IPS DF 4.7 (cell line): ENCODE results near the gene MAP2K5.

ENCODE experiments used
- DNase-seq: peaks from one replicate; pipeline ENCODE4 v3.0.0-alpha.2; 2013; ENCODE audit warnings: low spot score; ENCODE audit errors: extremely low read depth

MAP2K5 gene

DNA sequence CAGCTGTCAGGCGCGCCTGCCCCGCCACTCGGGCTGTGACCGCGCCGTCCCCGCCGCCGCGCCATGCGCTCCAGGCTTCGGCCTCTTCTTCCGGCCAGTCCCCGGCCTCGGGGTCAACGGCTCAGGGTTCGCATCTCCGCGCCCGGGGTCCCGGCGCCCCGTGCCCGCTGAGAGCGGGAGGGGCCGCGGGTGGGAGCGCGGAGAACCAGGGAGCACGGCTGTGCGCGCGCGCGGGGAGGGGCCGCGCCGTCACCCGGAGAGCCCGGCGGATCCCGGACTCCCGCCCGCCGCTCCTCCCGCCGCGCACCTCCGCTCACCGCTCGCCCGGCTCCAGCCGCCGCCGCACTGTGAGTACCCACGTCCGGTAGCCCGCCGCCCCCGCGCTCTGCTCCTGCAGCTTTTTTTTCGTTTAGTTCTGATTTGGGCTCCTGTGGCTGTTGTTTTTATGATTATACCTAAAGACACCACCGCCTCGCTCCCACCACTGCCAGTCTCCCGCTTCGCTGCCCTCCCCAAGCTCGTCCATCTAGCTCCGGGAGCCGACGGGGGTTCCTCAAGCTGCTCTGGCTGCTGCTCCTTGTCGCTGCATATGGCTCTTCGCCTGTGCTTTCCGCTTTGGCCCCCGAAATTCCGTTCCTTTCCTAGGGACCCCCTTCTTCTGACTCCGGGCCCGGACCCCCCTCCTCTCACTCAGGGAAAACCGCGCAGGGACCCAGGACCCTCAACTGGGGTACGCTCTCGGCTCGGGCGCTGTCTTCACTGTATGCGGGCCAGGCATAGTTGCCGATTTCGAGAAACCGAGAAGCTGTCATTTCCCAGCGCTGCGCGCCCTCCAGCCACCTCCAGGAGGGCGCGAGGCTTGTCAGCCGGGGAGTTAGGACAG, 281.1 kb downstream of the MAP2K5 start:
- no peak for DNase-seq

DNA sequence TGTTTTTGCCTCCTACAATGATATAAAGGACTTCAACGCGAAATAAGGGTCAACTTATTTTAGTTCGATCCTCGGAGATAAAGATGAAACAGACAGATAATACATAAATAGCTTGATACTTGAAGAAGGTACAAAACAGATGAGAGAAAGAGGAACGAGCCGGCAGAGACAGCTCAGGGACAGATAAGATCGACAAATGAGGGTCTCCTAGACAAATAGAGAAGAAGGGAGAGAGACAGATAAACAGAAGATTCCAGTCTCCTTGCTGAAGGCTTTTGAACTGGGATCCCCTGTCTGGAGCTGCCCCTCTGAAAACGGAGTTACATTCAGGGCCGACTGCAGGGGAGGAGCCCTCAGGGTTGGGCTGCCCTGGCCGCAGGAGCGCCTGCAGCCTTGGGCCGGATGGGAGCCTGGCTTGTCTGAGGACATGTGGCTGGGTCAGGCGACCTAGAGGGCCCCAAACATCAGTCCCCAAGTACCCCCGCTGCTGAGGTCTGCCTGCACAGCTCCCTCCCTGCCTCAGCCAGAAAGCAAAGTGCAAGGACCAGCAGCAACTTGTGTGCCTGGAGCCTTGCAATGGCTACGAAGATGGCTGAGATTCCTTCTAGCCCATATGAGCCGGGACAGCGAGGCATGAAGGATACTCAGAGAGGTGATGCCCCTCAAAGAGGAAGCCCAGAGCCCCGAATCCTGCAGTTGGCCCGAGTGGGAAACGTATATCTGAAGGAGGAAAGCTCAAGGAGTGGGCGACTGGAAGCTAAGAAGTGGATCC, 281.9 kb downstream of the MAP2K5 start:
- no peak for DNase-seq

DNA sequence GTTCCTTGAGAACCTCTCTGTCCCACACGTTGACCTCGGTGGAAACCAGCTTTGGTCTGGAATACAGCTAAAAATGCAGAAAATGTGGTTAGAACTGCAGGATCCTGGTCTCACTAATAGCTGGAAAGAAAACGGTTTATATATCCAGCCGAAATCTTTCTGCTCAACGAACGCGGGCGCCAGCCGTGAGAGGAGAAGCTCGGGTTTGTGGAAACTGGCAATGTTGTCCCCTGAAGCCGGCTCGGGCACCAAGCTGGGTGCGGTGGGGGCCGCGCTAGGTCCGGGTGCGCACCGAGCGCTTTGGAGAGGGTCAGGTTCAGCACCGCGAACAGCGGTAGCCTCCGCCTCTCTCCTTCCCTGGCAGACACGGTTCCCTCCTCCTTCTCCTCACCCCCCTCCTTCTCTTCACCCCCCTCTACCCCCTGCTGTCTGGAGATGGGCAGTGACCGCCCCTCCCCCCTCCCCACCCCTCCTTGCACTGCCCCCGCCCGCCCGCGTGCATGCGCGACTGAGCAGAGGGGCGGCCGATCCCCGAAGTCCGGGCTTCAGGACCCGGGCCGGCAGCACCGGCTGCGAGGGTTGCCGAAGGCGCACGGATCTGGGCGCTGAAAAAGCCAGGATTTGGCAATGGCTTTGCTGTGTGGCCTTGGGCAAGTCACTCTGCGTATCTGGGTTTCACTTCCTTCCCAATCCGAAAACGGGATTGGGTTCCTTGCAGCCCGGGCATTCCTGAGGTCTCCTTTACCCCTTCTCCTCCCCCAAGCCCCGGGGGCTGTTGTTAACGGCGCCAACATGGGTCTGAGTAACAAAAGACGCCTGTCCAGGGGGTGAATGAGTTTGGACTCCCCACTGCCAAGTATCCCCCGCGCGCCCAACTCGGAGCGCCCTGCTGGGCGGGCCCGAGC, 282.7 kb downstream of the MAP2K5 start, which contains the start of gene SKOR1:
SKOR1 (plus strand) TSS at position 534 of the 905 bp plus-strand sequence; CDS start at position 628, 94 bp downstream.
- no peak for DNase-seq

DNA sequence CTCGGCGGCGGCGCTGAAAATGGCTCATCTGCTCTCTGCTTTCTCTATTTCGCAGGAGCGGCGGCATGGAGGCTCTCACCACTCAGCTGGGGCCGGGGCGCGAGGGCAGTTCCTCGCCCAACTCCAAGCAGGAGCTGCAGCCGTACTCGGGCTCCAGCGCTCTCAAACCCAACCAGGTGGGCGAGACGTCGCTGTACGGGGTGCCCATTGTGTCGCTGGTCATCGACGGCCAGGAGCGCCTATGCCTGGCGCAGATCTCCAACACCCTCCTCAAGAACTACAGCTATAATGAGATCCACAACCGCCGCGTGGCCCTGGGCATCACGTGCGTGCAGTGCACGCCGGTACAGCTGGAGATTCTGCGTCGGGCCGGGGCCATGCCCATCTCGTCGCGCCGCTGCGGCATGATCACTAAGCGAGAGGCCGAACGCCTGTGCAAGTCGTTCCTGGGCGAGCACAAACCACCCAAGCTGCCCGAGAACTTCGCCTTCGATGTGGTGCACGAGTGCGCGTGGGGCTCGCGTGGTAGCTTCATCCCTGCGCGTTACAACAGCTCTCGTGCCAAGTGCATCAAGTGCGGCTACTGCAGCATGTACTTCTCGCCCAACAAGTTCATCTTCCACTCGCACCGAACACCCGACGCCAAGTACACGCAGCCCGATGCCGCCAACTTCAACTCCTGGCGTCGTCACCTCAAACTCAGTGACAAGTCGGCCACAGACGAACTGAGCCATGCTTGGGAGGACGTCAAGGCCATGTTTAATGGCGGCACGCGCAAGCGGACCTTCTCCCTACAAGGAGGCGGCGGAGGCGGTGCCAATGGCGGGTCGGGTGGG, 283.6 kb downstream of the MAP2K5 start:
- DNase-seq = no peak

DNA sequence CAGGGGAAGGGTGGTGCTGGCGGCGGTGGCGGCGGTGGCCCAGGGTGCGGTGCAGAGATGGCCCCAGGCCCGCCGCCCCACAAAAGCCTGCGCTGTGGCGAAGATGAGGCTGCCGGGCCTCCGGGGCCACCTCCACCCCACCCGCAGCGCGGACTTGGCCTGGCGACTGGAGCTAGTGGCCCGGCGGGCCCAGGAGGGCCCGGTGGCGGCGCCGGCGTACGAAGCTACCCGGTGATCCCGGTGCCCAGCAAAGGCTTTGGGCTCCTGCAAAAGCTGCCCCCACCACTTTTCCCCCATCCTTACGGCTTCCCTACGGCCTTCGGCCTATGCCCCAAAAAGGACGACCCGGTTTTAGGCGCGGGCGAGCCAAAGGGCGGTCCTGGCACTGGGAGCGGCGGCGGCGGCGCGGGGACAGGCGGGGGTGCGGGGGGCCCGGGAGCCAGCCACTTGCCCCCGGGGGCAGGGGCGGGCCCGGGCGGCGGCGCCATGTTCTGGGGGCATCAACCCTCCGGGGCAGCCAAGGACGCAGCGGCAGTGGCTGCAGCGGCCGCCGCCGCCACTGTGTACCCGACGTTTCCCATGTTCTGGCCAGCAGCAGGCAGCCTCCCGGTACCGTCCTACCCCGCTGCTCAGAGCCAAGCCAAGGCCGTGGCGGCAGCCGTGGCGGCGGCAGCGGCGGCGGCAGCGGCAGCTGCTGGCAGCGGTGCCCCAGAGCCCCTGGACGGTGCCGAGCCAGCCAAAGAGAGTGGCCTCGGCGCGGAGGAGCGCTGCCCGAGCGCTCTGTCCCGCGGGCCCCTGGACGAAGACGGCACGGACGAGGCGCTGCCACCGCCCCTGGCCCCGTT, 284.4 kb downstream of the MAP2K5 start:
- DNase-seq = no peak

DNA sequence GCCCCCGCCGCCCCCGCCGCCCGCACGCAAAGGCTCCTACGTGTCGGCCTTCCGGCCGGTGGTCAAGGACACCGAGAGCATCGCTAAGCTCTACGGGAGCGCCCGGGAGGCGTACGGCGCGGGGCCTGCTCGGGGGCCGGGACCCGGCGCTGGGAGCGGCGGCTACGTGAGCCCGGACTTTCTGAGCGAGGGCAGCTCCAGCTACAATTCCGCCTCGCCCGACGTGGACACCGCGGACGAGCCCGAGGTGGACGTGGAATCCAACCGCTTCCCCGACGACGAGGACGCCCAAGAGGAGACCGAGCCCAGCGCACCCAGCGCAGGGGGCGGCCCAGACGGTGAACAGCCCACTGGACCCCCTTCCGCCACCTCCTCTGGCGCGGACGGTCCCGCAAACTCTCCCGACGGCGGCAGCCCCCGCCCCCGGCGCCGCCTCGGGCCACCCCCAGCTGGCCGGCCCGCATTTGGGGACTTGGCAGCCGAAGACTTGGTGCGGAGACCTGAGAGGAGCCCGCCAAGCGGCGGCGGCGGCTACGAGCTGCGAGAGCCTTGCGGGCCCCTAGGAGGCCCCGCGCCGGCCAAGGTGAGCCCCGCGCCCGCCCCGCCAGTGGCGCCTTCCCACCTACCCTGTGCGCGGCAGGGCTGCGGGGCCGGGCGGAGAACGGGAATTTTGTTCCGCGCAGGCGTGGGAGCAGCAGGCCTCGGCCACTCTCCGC, 285.2 kb downstream of the MAP2K5 start:
- no peak for DNase-seq

DNA sequence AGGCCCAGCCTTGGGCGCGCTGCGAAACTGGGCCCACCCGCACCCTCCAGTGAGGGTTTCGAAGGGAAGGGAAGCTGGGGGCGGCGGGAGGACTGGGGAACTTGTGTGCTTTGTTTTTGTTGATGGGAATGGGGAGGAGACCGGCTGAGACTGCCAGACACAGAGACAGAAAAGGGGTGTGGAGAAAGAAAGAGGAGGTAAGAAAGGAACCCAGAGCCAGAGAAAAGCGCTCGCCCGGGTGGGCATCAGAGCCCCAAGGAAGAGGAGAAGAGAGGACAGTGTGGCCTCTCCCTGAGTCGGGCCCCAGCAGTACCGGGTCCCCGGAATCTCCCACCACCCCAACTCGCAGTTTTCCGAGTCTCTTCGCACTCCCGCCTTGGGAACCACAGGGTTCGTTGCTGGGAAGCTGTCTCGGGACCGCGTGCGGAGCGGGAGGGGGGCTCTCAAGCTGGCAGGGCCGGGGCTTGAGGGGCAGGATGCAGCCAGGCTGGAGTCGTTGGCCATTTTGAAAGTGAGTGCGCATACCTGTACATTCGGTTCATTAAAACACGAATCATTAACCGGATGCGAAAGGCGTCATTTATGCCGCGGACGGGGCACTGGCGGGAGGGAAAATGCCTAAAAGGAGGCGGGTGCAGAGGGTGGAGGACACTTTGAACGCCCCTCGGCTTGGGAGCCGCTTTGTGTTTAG, 285.9 kb downstream of the MAP2K5 start:
- no peak for DNase-seq

DNA sequence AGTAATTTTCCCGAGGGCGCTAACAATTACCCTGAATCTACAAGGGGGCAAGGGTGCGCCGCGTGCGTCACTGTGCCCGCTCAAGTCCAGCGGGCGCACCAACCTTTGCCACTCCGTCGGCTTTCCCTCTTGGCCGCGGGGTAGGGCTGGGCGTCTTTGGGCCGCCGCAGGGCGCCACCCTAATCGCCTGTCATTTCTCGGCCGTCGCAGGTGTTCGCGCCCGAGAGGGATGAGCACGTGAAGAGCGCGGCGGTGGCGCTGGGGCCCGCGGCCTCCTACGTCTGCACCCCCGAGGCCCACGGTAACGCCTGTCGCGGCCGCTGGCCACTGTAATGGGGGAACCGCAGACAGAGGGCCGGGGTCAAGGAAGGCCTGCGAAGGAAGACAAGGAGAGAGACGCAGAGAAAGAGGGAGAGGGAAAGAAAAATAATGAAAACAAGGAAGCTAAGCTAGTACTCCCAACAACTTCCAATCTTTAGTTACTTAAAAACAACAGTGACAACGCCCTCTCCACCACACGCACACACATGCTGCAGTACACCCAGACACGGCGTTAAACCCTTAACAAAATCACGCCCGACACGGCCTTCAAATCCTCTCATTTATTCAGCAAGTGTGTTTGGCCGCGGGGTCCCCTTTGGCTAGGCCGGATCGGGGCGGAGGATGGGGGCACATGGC, 286.6 kb downstream of the MAP2K5 start:
- DNase-seq = no peak

DNA sequence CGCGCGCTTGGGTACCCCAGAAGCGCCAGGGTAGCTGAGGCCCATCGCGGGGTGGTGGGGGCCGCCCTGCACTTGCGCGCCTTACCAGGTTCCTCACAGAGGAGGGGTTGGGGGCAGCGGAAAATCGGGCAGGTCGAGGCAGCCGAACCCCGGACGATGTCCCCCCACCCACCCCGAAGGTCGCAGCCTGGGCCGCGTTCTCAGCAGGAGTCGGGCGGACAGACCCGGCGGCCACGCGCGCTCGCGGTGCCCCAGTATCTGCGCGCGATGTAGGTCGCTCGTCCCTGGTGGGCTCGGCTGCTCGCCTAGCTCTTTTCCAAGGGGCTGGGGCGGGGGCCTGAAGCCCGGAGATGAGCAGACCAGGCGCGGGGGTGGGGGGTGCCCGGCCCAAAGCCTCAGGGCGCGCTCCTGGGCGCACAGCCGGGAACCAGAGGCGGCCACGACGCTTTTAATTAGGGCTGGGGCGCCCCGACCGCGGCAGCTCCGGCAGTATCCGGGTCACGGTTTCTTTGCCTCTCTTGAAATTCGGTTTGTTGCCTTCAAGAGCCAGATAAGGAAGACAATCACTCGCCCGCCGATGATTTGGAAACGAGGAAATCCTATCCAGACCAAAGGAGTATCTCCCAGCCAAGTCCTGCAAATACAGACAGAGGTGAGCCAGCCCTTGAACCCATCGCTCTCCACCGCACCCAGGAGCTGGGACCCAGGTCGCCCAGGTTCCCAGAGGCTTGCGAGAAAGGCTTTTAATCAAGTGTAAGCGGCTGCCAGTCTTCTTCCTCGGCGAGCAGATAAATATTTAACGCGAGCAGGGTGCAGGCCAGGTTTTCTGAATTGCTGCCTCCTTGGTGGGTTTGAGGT, 287.4 kb downstream of the MAP2K5 start:
- DNase-seq = no peak

DNA sequence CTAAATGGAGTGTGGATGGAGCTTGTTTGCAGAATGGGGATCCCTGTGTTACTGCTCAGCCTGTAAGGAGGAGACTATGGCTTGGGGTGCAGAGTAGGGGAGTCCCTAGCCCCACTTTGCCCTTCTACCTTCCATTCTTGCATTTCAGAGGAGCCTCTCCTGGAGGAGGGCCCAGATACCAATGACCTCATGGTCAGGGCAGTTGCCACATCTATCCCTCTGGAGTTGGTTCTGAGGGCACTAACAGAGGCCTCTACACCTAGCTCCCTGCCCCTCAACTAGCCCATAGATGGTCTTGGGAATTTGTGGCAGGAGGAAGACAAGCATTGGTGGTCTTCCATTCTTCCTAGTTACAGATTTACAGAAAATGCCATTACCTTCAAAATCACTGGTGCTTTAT, 288.9 kb downstream of the MAP2K5 start:
- DNase-seq = no peak

DNA sequence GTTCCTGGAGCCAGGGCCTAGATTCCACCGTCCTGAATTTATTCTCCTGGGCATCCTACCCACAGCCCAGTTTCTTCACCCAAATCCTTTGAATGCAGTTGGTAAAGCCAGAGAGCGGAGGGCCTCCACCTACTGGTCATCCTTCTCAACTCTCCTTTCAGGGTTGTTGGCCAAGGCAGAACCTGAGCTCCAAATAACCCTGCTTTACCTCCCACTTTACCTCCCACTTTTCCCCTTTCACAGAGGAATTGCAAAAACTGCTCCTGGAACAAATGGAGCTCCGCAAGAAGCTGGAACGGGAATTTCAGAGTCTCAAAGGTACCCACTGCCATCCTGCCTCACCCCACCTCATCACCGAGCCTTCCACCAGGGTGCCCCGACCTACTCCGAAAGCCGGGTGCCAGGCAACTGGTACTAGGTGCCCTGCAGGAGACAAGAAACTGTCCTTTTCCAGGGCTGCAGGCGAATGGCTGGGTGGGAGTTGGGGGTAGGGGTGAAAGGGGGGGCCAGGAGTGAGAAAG, 289.6 kb downstream of the MAP2K5 start:
- no peak for DNase-seq

DNA sequence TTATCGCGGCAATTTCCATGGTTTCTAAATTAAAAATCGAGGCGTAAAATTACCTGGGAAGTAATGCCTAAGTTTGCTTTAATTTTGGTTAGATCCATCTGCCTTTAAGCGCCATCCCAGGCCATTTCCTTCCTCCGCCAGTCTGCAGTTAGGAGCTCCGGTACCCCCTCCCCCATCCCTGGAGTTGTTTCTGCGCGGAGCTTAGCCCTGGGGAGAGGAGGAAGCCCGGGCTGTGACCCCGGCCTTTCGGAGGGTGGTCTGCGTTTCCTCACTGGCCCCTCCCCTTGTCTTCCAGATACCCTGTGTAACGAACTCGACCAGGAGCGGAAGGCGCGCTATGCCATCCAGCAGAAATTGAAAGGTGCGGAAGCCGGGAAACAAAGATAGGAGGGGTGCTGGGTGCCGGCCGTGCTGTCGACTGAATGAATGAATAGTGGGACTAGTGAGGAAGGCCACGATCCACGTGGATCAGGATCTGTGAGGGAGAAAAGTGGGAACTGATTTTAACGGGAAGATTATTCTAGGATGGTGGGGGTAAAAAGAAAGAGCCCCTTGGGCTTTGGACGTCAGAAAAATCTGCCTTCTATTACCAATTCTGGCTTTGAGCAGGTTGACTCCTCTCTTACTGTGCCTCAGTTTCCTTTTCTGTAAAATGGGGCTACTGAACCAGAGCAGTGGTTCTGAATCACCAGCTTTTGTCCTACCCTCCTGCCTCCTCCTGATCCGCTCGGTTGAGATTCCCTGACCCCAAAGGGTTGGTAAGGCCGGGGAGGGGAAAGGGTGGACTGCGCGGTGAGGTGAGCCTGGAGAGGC, 290.6 kb downstream of the MAP2K5 start:
- DNase-seq = no peak

DNA sequence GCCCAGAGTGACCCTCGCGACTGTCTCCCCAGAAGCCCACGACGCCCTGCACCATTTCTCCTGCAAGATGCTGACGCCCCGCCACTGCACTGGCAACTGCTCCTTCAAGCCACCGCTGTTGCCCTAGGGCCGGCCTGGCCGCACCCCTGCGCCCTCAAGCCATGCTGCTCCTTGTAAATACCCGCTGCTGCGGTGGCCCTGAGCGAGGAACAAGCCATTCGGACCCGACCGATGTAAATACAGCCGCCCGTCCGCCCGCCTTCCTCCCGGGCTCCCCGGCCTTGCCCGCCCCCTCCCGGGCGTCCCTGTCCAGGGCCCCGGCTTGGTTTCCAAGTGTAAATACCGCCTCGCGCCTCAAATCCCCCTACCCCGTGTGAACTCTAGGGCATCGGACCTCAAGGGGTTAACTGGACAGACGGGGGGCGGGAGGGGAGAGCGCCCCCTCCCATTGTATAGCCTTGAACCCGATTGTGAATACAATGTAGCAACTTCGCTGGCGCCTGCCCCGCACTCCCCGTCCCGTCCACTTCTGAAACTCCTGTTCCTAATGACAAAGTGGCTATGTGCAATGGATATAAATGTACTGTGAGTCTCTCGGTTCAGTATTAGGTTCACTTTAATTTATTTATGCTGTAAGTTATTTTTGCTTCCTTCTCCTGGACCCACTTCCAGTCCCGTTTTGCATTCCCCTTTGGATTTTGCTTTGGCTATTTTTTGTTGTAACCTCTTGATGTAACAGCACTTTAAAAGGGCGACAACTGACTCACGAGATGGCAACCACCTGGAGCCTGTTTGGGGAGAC, 291.4 kb downstream of the MAP2K5 start:
- no peak for DNase-seq

DNA sequence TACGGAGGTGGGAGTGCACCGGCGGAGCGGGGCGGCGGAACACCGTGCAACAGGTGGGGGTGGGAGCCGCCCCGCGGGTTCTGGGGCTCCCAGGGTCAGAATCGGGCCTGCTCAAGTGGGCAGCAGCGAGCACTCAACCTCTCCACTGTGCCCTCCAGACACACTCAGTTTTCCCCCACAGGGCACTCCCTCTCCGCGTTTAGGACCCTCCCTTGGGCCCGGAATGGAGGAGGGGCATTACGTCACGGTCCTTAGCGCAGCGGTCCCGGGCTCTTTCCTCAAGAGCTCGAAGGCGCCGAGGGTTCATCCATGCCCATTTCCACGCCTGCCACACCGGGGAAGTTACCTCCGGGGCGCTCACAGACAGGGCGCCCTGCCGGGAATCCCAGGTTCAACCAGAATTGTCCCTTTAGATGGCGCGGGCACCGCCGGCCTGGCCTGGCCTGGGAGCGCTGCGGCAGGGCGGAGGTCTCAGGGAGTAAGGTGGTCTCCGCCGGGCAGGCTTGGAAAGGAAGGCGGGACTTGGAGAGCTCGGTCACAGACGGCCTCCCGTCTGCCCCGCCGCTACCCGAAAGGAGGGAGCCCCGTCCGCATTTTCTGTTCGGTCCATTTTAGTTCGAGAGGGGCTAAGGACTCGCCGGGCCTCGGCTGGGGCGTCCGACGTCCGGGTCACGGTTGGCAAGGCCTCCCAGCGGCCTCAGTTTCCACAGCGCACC, 292.2 kb downstream of the MAP2K5 start:
- DNase-seq = no peak
